ENCODE data around the gene CCDC89.

CCDC89 gene

DNA sequence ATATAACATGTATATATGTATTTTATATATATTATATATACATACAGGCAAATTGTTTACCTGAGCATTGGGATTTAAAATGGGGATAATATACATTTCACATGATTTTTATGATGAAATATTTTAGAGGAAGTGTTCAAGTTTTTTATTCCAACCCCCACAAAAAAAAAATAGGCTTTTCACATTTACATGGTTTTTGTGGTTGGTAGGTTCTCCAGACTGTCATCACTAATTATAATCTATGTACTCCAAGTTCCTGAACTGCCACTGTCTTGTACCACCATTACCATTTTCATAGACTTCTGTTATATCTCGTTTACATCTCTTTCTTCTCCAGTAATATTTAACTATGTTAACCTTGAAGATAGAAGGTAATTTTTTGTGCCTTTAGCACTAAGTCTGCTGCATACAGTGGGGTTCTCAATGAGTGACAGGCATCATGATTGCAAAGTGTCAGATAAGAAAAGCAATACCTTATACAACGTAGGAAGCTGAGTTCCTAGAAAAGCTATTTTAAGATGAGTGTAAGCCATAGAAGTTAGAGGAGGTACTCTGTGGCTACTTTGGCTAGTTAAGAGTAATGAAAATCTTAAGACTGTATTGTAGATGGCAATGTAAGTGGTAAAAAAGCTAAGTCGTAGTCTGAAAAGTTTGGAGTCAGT, 33.1 kb downstream of the CCDC89 start:
- DNase-seq (ENCODE audit: low read depth) = no peak

DNA sequence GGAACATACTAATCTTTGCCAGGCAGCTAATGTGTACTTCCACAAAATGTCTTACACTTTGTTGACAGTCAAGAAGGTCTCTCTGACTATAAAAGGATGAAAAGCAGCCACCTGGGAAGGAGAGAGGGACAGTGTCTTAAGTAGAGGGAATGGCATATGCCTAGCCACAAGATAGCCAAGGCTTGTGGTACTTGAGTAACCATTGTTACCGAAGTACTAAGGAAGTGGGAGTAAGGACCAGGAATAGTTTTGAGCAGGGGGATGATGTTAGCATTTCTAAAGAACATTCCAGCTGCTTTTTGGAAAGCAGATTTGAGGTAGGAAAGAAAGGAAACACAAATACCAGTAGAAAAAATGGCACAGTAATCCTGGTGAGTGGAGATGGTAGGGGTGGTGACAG, 34.9 kb downstream of the CCDC89 start:
- DNase-seq (ENCODE audit: low read depth) = no peak

GRCh38 chr11:85647604-85648299, 38.2 kb downstream of the CCDC89 start, which contains the start of gene TMEM126A:
TMEM126A (plus strand) TSS chr11:85647967; CDS start chr11:85650256, 2,289 bp downstream.
- DNase-seq (ENCODE audit: low read depth) = peak; percentile 55

GRCh38 chr11:85647078-85647477, 38.9 kb downstream of the CCDC89 start:
- DNase-seq (ENCODE audit: low read depth) = no peak

- DNase-seq (ENCODE audit: low read depth) = no peak
These were observed 42.8 kb downstream of the CCDC89 start for GRCh38 chr11:85643191-85643614.

- DNase-seq (ENCODE audit: low read depth) = no peak
These were observed 51.2 kb downstream of the CCDC89 start for GRCh38 chr11:85634747-85635146.

Data from fibroblast of the conjunctiva (primary cell).